GM19467 (cell line): Measurements from ENCODE around the gene AZU1.
"Not testable (repeated sequence)": the region's sequence is repeated elsewhere in the genome, so short reads cannot be mapped to it uniquely, and the experiment has no call there.

Experiments
- ATAC-seq: cut with Tn5 transposase; IDR thresholded peaks from one replicate; pipeline ENCODE4 v1.9.1; 2021; ENCODE audit warnings: mild to moderate bottlenecking, moderate library complexity; ENCODE audit not compliant: unreplicated experiment

Gene AZU1

GRCh38 chr19:869245-870177 lies 41.9 kb downstream of the AZU1 start:
- ATAC-seq: no peak

DNA sequence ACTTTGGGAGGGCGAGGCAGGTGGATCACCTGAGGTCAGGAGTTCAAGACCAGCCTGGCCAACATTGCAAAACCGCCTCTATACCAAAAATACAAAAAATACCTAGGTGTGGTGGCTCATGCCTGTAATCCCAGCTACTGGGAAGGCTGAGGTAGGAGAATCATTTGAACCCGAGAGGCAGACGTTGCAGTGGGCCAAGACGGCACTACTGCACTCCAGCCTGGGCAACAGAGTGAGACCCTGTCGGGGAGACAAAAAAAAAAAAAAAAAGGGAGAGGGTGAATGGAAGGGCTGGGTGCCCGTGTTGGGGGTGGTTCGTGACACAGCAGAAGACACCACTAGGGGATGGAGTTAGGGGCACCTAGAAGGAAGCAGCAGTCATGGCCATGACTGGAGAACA lies 42.7 kb downstream of the AZU1 start:
- ATAC-seq: no peak

DNA sequence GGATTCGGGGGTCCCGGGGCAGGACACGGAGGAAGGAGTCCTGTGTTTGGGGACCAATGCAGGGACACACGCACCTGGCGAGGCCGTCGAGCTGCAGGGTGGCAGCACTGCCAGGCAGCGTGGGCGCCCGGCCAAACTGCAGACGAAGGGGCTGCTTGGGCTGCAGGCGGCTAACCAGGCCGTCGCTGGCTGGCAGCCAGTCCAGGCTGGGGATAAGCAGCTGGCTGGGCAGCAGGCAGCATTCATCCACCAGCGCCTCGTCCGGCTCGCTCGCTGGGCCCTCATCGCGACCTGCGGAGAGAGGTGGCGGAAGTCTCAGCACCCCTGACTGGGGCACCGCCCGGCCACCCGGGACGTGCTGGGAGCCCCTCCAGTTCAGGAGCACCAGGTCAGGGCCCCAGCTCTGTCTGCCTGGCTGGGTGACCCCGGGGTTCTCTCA lies 43.3 kb downstream of the AZU1 start:
- ATAC-seq: no peak

- no peak for ATAC-seq
These were observed 44.0 kb downstream of the AZU1 start for GRCh38 chr19:871446-872265.

DNA sequence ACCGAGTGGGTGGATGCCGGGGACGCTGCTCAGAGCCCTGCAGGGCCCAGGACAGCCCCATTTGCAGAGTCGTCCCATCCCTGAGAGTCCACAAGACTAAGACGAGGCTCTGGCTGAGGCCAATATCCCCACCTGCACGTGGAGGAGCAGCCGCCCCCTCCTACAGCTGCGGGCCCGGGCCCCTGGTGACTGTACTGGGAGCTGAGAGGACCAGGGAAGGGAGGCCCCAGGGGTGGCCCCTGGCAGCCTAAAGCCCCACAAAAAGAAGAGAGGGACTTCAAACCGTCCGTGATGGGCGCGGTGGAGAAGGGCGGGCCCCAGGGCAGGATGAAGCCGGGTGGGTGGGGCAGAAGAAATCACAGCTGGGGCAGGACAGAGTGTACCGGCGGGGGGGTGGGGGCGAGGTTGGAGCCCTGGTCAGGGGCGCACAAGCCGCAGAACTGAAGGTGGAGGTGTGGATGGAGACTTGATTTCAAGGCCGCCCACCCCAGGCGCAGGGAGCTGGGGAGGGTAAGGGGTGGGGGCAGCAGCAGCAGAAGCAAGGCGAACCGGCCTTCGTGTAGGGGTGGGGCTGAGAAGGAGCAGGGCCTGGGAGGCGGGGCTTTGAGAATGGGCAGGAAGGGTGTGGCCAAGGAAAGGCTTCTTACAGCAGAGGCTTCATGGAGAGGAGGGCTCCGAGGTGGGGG lies 44.8 kb downstream of the AZU1 start:
- peak; percentile 32 for ATAC-seq

DNA sequence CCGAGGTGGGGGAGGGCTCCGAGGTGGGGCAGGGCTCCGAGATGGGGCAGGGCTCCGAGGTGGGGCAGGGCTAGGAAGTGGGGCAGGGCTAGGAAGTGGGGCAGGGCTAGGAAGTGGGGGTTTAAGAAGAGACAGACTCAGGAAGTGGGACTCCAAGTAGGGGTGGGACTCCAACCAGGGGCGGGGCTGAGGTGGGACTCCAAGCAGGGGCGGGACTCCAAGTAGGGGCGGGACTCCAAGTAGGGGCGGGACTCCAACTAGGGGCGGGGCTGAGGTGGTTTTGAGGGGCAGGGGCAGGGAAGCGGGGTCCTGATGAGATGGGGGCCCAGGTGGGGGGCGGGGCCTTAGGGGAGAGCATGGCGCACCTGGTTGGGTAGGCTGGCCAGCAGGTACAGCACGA lies 45.4 kb downstream of the AZU1 start:
- ATAC-seq: no peak

- no peak for ATAC-seq
These were observed 46.0 kb downstream of the AZU1 start for GRCh38 chr19:873561-874041.

GRCh38 chr19:875265-875879 lies 47.7 kb downstream of the AZU1 start:
- no peak for ATAC-seq

DNA sequence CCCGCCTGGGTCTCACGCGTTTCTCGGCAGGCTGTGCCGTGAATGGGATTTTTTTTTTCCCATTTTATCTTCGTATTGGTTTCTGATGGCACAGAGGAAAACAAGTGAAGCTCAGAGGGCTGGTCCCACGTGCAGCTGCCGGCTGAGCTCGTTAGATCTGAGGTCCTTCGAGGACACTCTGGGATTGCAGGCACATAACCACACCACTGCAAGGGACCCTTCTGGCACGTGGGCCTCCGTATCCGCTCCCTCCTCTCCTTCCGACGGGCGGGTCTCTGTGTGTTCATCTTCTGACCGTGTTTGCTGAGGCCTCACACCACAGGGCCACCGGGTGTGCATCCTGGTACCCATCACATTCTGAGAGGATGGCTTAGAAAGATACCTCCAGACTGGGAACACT lies 48.5 kb downstream of the AZU1 start:
- ATAC-seq: no peak

GRCh38 chr19:876780-877314 lies 49.2 kb downstream of the AZU1 start:
- ATAC-seq: no peak

- ATAC-seq: not testable (repeated sequence)
These were observed 50.5 kb downstream of the AZU1 start for GRCh38 chr19:877992-878660.

- ATAC-seq: not testable (repeated sequence)
These were observed 51.3 kb downstream of the AZU1 start for GRCh38 chr19:878751-879561.

DNA sequence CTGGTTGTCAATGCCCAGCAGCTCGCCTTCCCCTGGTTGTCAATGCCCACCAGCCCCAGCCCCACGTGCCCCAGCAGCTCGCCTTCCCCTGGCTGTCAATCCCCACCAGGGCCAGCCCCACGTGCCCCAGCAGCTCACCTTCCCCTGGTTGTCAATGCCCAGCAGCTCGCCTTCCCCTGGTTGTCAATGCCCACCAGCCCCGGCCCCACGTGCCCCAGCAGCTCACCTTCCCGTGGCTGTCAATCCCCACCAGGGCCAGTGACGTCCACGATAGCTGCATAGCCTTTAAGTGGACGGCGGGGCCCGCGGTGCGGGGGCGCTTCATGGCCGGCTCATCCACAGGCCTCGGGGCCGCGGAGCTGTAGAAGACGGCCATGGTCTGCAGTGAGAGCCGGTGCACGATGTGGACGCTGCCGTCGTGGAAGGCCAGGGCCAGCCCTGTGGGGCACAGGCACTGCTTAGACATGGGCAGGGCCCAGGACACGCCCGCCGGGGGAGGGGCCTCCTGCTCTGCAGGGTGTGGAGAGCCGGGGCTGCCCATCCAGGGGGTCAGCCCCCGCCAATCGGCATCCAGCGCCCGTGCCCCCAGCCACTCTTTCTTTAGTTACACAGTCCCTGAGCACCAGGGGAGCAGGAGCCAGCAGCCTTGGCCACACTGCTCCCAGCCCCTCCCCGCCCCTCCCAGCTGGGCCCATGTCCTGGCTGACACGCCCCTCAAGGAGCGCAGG lies 52.2 kb downstream of the AZU1 start:
- no peak for ATAC-seq
